HepG2 (cell line): ENCODE results near the gene ELFN1. TPM values are rescaled to one million over a fixed set of nuclear protein-coding genes. Genes with fewer than 3 reads are reported as not detected.

Experiments used
- ARHGAP35 ChIP-seq: sonication (generic); formaldehyde crosslinking; IDR thresholded peaks from 2 replicates; pipeline ENCODE4 v1.9.0; 2022; ENCODE audit warnings: mild to moderate bottlenecking, inconsistent platforms, moderate library complexity, missing genetic modification reagents, borderline replicate concordance
- ATF3 ChIP-seq: sonication (generic); formaldehyde crosslinking; IDR thresholded peaks from 2 replicates; pipeline ENCODE4 v1.4.0; 2020; ENCODE audit warnings: missing genetic modification reagents
- ATF6 ChIP-seq: sonication (generic); formaldehyde crosslinking; conservative IDR thresholded peaks from 2 replicates; pipeline ENCODE4 v1.4.0; 2020; ENCODE audit warnings: missing genetic modification reagents
- MTA1 ChIP-seq: sonication (generic); formaldehyde crosslinking; IDR thresholded peaks from 2 replicates; pipeline ENCODE4 v1.4.0; 2020; ENCODE audit warnings: missing genetic modification reagents, mild to moderate bottlenecking, borderline replicate concordance
- PAWR ChIP-seq: sonication (generic); formaldehyde crosslinking; IDR thresholded peaks from 2 replicates; pipeline ENCODE4 v1.4.0; 2020; ENCODE audit warnings: missing genetic modification reagents, mild to moderate bottlenecking, borderline replicate concordance
- RNF219 ChIP-seq: sonication (generic); formaldehyde crosslinking; IDR thresholded peaks from 2 replicates; pipeline ENCODE4 v1.5.0; 2020; ENCODE audit warnings: mild to moderate bottlenecking, missing genetic modification reagents
- SALL2 ChIP-seq: sonication (generic); formaldehyde crosslinking; IDR thresholded peaks from 2 replicates; pipeline ENCODE4 v1.8.1; 2023; ENCODE audit warnings: mild to moderate bottlenecking, missing genetic modification reagents, inconsistent platforms
- SMAD3 ChIP-seq: sonication (generic); formaldehyde crosslinking; IDR thresholded peaks from 2 replicates; pipeline ENCODE4 v1.4.0; 2020; ENCODE audit warnings: missing genetic modification reagents
- SRY ChIP-seq: sonication (generic); formaldehyde crosslinking; IDR thresholded peaks from 2 replicates; pipeline ENCODE4 v1.8.0; 2022; ENCODE audit warnings: mild to moderate bottlenecking, missing genetic modification reagents
- ZNF124 ChIP-seq: sonication (generic); formaldehyde crosslinking; IDR thresholded peaks from 2 replicates; pipeline ENCODE4 v1.4.0; 2020; ENCODE audit warnings: missing genetic modification reagents
- ZNF18 ChIP-seq: sonication (generic); formaldehyde crosslinking; IDR thresholded peaks from 2 replicates; pipeline ENCODE4 v1.8.0; 2022; ENCODE audit warnings: mild to moderate bottlenecking, missing genetic modification reagents; ENCODE audit not compliant: insufficient replicate concordance
- ZNF253 ChIP-seq: sonication (generic); formaldehyde crosslinking; IDR thresholded peaks from 2 replicates; pipeline ENCODE4 v1.8.0; 2022; ENCODE audit warnings: mild to moderate bottlenecking, missing genetic modification reagents, borderline replicate concordance
- ZNF280B ChIP-seq: sonication (generic); formaldehyde crosslinking; IDR thresholded peaks from 2 replicates; pipeline ENCODE4 v1.5.0; 2020; ENCODE audit warnings: missing genetic modification reagents, mild to moderate bottlenecking, borderline replicate concordance
- ZNF296 ChIP-seq: sonication (generic); formaldehyde crosslinking; conservative IDR thresholded peaks from 2 replicates; pipeline ENCODE4 v1.5.0; 2020; ENCODE audit warnings: mild to moderate bottlenecking, missing genetic modification reagents
- ZNF331 ChIP-seq: sonication (generic); formaldehyde crosslinking; IDR thresholded peaks from 2 replicates; pipeline ENCODE4 v1.4.0; 2020; ENCODE audit warnings: missing genetic modification reagents
- ZNF704 ChIP-seq: sonication (generic); formaldehyde crosslinking; IDR thresholded peaks from 2 replicates; pipeline ENCODE4 v1.8.1; 2023; ENCODE audit warnings: mild to moderate bottlenecking, inconsistent platforms, moderate library complexity, missing genetic modification reagents, borderline replicate concordance
- polyA plus RNA-seq, 8 experiments: library from polyadenylated mRNA; depleted of rRNA in 3 of 8; stranded (reverse) in 7 of 8; unstranded in 1 of 8; fragments of >200 nt; fragmentation: Illumina TruSeq in 4 of 8; extraction: Trizol in 4 of 8; gene quantifications; 2 replicates each; pipeline versions ENCODE4 v1.2.1 to v1.2.3, GENCODE V29; 2011 to 2016; ENCODE audit warnings: low read depth in 4 of 8, missing spikeins in 1 of 8, mixed read lengths in 1 of 8; ENCODE audit not compliant: insufficient read depth in 1 of 8
- total RNA-seq, 5 experiments: library from RNA; depleted of rRNA; stranded (reverse); fragments of >200 nt; fragmentation: Illumina TruSeq; extraction: Trizol; gene quantifications; 2 replicates each; pipeline ENCODE4 v1.2.3, GENCODE V29; 2016; ENCODE audit warnings: low read depth in 1 of 5

The ELFN1 gene
- total and polyA plus RNA-seq, 2 of the 13 experiments (the other 11 are each of a cell fraction or from before 2014, with no cell fraction given), result 0.13 to 0.18 TPM

GRCh38 chr7:1644341-1645070 lies 25.6 kb upstream of the ELFN1 start (continued):
- TF ChIP-seq ZNF704 (CRISPR knock-in tag) (no peak), MTA1 (CRISPR knock-in tag) (0 out of 2 replicates have a peak, but pooled peaks have one; percentile 13), SMAD3 (CRISPR knock-in tag) (no peak), ZNF331 (no peak), PAWR (CRISPR knock-in tag) (no peak; the same call in 1 of the 2 replicates), ZNF296 (CRISPR knock-in tag) (no peak), RNF219 (CRISPR knock-in tag) (no peak), ZNF124 (CRISPR knock-in tag) (no peak), ZNF18 (no peak), ATF3 (CRISPR knock-in tag) (no peak), SALL2 (no peak), ZNF280B (CRISPR knock-in tag) (no peak), ARHGAP35 (CRISPR knock-in tag) (no peak), ZNF253 (CRISPR knock-in tag) (no peak), SRY (CRISPR knock-in tag) (no peak), ATF6 (CRISPR knock-in tag) (no peak)
